ENCODE results near the gene STH. TPM values are rescaled to one million over a fixed set of nuclear protein-coding genes. Genes with fewer than 3 reads are reported as not detected.

The STH gene
- total and polyA plus RNA-seq, 2 of the 4 experiments (the other 2 are of a cell fraction), result not detected

DNA sequence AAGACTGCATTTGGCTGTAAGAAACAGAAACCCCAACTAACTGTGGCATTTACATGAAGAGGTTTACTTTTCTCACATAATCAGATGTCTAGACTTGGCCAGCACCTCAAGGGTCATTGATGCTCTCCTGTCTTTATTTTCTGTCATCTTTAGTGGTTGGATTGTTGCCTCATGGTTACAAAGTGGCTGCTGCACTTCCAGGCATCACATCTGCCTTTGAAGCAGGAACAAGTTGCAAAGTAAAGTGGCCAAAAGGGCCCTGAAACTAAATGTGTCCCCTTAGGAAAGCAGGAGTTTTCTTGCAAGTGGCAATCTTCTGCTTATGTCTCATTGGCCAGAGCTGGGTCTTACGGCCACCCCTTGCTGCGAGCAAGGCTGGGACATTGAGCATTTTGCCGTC, 26.5 kb upstream of the STH start:
- intact Hi-C loops (cut with micrococcal nuclease) (no loop called here), dilution Hi-C loops (cut with HindIII; ENCODE audit: low sequenced_read_pairs, unreplicated experiment) (no loop called here), in situ Hi-C loops (cut with MboI; ENCODE audit: low sequenced_read_pairs) (no loop called here)
- WGBS, 2 experiments (ENCODE audit: extremely low coverage in 2 of 2, insufficient read length in 1 of 2), result 68% methylated on average over 3 of the region's 3 CpGs; no CpG with 5 or more reads in 1 of the 2 experiments
- no peaks in the 10 kb centered on the region for H3K79me1 ChIP-seq (ENCODE audit: low read depth in 1 of 2, low read length in 2 of 2)
- H2BK15ac ChIP-seq (ENCODE audit: low read depth, low read length), result no peak overlapping the region
- no peak overlapping the region for H2AFZ ChIP-seq (replicated peaks; ENCODE audit: low read length, poor library complexity)
- peaks cover 41% of the 10 kb centered on the region for H3K27me3 ChIP-seq (ENCODE audit: control insufficient read depth, insufficient read depth, low read length)
- no peak overlapping the region for H3K9ac ChIP-seq (ENCODE audit: low read depth, low read length)
- no peak overlapping the region for H3K4ac ChIP-seq (ENCODE audit: low read depth, low read length)
- no peak overlapping the region for H3K4me2 ChIP-seq (ENCODE audit: low read depth, low read length)
- no peak overlapping the region for H4K8ac ChIP-seq (ENCODE audit: low read depth in 2 of 2, low read length in 2 of 2)
- no peak overlapping the region for H3K27ac ChIP-seq (ENCODE audit: insufficient read depth, low read length)
- POLR2A ChIA-PET (ENCODE audit: unreplicated experiment), result no interaction called here
- H4K91ac ChIP-seq (ENCODE audit: insufficient read depth, low read depth, low read length), result no peak overlapping the region
- no peak overlapping the region for H2AK9ac ChIP-seq (replicated peaks; ENCODE audit: low read depth, low read length, poor library complexity)
- H3K14ac ChIP-seq (replicated peaks; ENCODE audit: low read depth, low read length), result no peak overlapping the region
- no peaks in the 10 kb centered on the region for H3K36me3 ChIP-seq (ENCODE audit: control insufficient read depth, insufficient read depth, low read length)
- no peak overlapping the region for H2BK20ac ChIP-seq (ENCODE audit: low read depth, low read length)
- no peaks in the 10 kb centered on the region for H3K4me1 ChIP-seq (ENCODE audit: control insufficient read depth, insufficient read depth, low read length)
- H2AK5ac ChIP-seq (ENCODE audit: low read depth, low read length), result no peak overlapping the region
- H3K56ac ChIP-seq (ENCODE audit: extremely low read depth, insufficient read depth, low read length), result no peak overlapping the region
- H4K5ac ChIP-seq (ENCODE audit: low read depth, low read length), result no peak overlapping the region
- CTCF ChIA-PET, result no interaction called here
- no peak overlapping the region for H3K4me3 ChIP-seq (ENCODE audit: insufficient read depth, low read depth, low read length)
- no peak overlapping the region for H2BK120ac ChIP-seq (ENCODE audit: low read depth, low read length)
- no peak overlapping the region for H2BK5ac ChIP-seq (ENCODE audit: low read depth, low read length, poor library complexity, severe bottlenecking)
- DNase-seq (no peak), ATAC-seq (ENCODE audit: low read depth) (no peak)
- no peak overlapping the region for H3K23ac ChIP-seq (ENCODE audit: low read depth, low read length)
- 0 out of 2 replicates have a peak, but pooled peaks cover 2% of the 10 kb centered on the region for H3K9me3 ChIP-seq (ENCODE audit: control insufficient read depth, insufficient read depth, low read length)
- no peaks in the 10 kb centered on the region for H3K9me1 ChIP-seq (ENCODE audit: insufficient read depth, low read length)
- H3K18ac ChIP-seq (ENCODE audit: low read depth, low read length), result no peak overlapping the region
- no TSS peak for BruUV-seq (replicated peaks)
- no peaks in the 10 kb centered on the region for H4K20me1 ChIP-seq (ENCODE audit: insufficient read depth, low read length)
- TF ChIP-seq MAFK (IDR thresholded peaks at IDR 0.05; ENCODE audit: low read depth, low read length), result no peak
- TF ChIP-seq, protein P1, sequence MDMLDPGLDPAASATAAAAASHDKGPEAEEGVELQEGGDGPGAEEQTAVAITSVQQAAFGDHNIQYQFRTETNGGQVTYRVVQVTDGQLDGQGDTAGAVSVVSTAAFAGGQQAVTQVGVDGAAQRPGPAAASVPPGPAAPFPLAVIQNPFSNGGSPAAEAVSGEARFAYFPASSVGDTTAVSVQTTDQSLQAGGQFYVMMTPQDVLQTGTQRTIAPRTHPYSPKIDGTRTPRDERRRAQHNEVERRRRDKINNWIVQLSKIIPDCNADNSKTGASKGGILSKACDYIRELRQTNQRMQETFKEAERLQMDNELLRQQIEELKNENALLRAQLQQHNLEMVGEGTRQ (IDR thresholded peaks at IDR 0.05; ENCODE audit: low read depth, low read length), result no peak

Data from IMR-90 (cell line).